Spleen (tissue), 13 donors: ENCODE data around the gene PURB. TPM values are rescaled to one million over a fixed set of nuclear protein-coding genes. Genes with fewer than 3 reads are reported as not detected.
"Not testable (repeated sequence)": the region's sequence is repeated elsewhere in the genome, so short reads cannot be mapped to it uniquely, and the experiment has no call there.

Source experiments
- DNase-seq: peaks from one replicate; pipeline ENCODE4 v3.0.0-alpha.2; 2020
- H3K27ac ChIP-seq, 8 donors: fragments of 200-600 bp; sonication (generic) in 7 of 8; 1 replicate in 4 of 8; 2 replicates in 4 of 8; pipeline versions ENCODE4 v1.5.0 to v1.8.0; 2016 to 2021; ENCODE audit warnings: inconsistent platforms in 4 of 8, mild to moderate bottlenecking in 4 of 8, moderate library complexity in 1 of 8
- H3K27me3 ChIP-seq, 7 donors: fragments of 200-600 bp; sonication (generic) in 6 of 7; replicated peaks in 1 of 7; 1 replicate in 4 of 7; 2 replicates in 3 of 7; pipeline versions ENCODE4 v1.5.0 to v1.8.0; 2016 to 2021; ENCODE audit warnings: inconsistent platforms in 3 of 7, mild to moderate bottlenecking in 1 of 7
- H3K36me3 ChIP-seq, 6 donors: fragments of 200-600 bp; sonication (generic) in 5 of 6; 1 replicate in 4 of 6; 2 replicates in 2 of 6; pipeline versions ENCODE4 v1.5.0 to v1.8.0; 2016 to 2021; ENCODE audit warnings: inconsistent platforms in 2 of 6
- H3K4me1 ChIP-seq, 6 donors: fragments of 200-600 bp; sonication (generic) in 5 of 6; 1 replicate in 3 of 6; 2 replicates in 3 of 6; pipeline versions ENCODE4 v1.5.0 to v1.8.0; 2016 to 2021; ENCODE audit warnings: inconsistent platforms in 3 of 6
- H3K4me3 ChIP-seq, 8 donors: fragments of 200-600 bp; sonication (generic) in 7 of 8; 1 replicate in 4 of 8; 2 replicates in 4 of 8; pipeline versions ENCODE4 v1.5.0 to v1.8.0; 2016 to 2021; ENCODE audit warnings: inconsistent platforms in 4 of 8, mild to moderate bottlenecking in 4 of 8, moderate library complexity in 2 of 8
- H3K9me3 ChIP-seq, 8 donors: fragments of 200-600 bp; sonication (generic) in 7 of 8; 1 replicate in 4 of 8; 2 replicates in 4 of 8; pipeline versions ENCODE4 v1.5.0 to v1.8.0; 2016 to 2021; ENCODE audit warnings: inconsistent platforms in 4 of 8
- POLR2A ChIP-seq, 3 donors: fragments of 450-650 bp; IDR thresholded peaks; one replicate each; pipeline ENCODE4 v1.5.1; 2017; ENCODE audit warnings: antibody characterized with exemption in 3 of 3, mild to moderate bottlenecking in 1 of 3
- POLR2AphosphoS5 ChIP-seq, 3 donors: sonication (generic); formaldehyde crosslinking; IDR thresholded peaks; one replicate each; pipeline ENCODE4 v1.5.1; 2017; ENCODE audit warnings: antibody characterized with exemption in 3 of 3
- WGBS, 5 donors: extraction: QIAGEN DNeasy Blood & Tissue Kit in 3 of 5; methylation state at CpG; one replicate each; pipeline versions ENCODE4 v1.1.5 to v1.1.7; 2013 to 2018; 5-methylcytosine and 5-hydroxymethylcytosine counted together
- intact Hi-C: fragments of 100-400 bp; cut with DNase I; formaldehyde crosslinking; loops from one replicate; pipeline ENCODE4 v1.15.0; 2023; ENCODE audit warnings: low total_unique reads
- long read RNA-seq, 2 donors: transcript quantifications; one replicate each; lab custom pipeline, GENCODE V29; 2026
- polyA plus RNA-seq, 3 donors: library from polyadenylated mRNA; stranded (reverse); fragments of 200-250 nt; gene quantifications; one replicate each; pipeline ENCODE4 v1.2.1, GENCODE V29; 2013
- total RNA-seq, 7 donors: library from RNA; depleted of rRNA in 3 of 7; stranded (reverse); fragments of >200 nt in 3 of 7; fragmentation: NEBNext Ultra II Directional in 4 of 7; extraction: Animal tissue kit (Norgen Biotek cat#: 25700) in 4 of 7; gene quantifications; one replicate each; pipeline versions ENCODE4 v1.1.0 to v1.2.1, GENCODE V29; 2016 to 2021
- TF ChIP-seq, protein P1 (sequence below), 11 experiments: fragments of 200-600 bp in 7 of 11; fragments of 450-650 bp in 4 of 11; sonication (generic) in 4 of 11; IDR thresholded peaks in 8 of 11; conservative IDR thresholded peaks in 3 of 11; 1 replicate in 7 of 11; 2 replicates in 4 of 11; pipeline versions ENCODE4 v1.4.0 to v1.8.0; 2016 to 2021; ENCODE audit warnings: antibody characterized with exemption in 11 of 11, inconsistent platforms in 4 of 11, mild to moderate bottlenecking in 1 of 11
- donor health status: healthy with polysubstance abuse.
- donor health status: DM: no; HTN: no; CAD: no; lungs with moderate emphysema.
- donor health status: DM: no; HTN: no; CAD: no.
- donor health status: Bipolar disorder and iron deficiency.
- donor health status: healthy.
- donor health status: DM: no; HTN: no; CAD: no.
- donor health status: DM: yes; HTN: yes; CAD: no.

Gene PURB
- total RNA-seq (10 to 100 TPM; 18.7 to 25.4 (median 22.8) TPM), polyA plus RNA-seq (1 to 10 TPM; 6.0 to 7.4 (median 6.1) TPM)
- long read RNA-seq, donor 1, full-length matches to known transcripts, result 33 of 33 reads
- long read RNA-seq, donor 1, partial matches to known transcripts, result 0 of 33 reads
- long read RNA-seq, donor 1, other reads (novel, unspliced or antisense), result 0 of 33 reads
- long read RNA-seq, donor 2, full-length matches to known transcripts, result 25 of 25 reads
- long read RNA-seq, donor 2, partial matches to known transcripts, result 0 of 25 reads
- long read RNA-seq, donor 2, other reads (novel, unspliced or antisense), result 0 of 25 reads

DNA sequence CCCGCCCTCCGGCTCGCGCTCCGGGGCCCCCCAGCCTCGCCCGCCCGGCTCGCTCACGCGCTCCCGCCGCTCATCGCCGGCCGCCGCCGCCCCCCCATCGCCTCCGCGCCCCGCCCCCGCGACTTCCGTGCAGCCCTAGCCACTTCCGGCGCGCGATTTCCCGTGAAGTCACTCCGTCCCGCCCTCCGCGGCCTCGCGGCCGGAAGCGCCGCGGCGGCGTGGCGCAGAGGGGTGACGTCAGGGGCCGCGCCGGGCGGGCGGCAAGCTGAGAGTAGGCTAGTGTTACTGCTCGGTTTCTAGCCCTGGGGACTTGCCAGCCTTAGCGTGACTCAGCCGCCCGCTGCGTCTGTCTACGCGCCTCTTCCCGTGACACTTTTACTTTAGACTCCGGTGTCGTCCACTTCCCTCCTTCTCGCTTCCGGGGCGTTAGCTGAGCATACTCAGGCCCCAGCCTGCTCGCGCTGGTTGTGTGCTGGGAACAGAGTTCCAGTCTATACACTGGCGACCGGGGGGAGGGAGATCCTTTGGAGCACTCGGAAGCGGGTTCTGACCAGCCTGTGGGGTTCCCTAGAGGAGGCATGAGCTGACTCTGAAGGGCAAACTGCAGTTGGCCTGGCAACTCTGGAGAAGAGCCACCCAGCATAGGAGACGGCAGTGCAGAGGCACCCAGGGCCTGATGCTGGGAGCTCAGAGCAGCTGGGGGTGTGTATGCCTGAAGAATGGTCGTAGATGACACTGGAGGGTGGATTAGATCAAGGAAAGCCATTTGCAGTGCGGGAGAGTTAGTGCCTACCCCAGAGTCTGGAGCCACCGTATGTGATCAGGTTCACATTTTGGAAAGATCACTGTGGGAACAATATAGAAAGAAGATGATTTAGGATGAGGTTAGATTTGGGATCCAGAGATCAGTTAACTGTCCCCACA is at the start of gene PURB:
Gene PURB, minus strand, starts transcription at position 137 of the 924 bp plus-strand sequence. CDS start 182 bp downstream, outside the sequence.
- Histone ChIP-seq H3K4me1 (peaks cover 33 to 64% (median 53%) of the 10 kb centered on the region in 6 donors), H3K27me3 (no peaks in the 10 kb centered on the region), H3K36me3 (peaks cover 0 to 18% (median 0%) of the 10 kb centered on the region in 6 donors), H3K27ac (peak within 1 kb of the TSS; percentile 98 to 100 (median 99)), H3K9me3 (peaks cover 0 to 17% (median 4%) of the 10 kb centered on the region in 8 donors), H3K4me3 (peak within 1 kb of the TSS; percentile 72 to 92 (median 80))
- 1 to 6% (median 2%) methylated on average over 12 to 72 of the region's 72 CpGs for WGBS, 5 donors
- peak; percentile 98 for DNase-seq
- peak; percentile 98 to 99 (median 99) for TF ChIP-seq POLR2AphosphoS5 (IDR thresholded peaks at IDR 0.05)
- TF ChIP-seq, protein P1, sequence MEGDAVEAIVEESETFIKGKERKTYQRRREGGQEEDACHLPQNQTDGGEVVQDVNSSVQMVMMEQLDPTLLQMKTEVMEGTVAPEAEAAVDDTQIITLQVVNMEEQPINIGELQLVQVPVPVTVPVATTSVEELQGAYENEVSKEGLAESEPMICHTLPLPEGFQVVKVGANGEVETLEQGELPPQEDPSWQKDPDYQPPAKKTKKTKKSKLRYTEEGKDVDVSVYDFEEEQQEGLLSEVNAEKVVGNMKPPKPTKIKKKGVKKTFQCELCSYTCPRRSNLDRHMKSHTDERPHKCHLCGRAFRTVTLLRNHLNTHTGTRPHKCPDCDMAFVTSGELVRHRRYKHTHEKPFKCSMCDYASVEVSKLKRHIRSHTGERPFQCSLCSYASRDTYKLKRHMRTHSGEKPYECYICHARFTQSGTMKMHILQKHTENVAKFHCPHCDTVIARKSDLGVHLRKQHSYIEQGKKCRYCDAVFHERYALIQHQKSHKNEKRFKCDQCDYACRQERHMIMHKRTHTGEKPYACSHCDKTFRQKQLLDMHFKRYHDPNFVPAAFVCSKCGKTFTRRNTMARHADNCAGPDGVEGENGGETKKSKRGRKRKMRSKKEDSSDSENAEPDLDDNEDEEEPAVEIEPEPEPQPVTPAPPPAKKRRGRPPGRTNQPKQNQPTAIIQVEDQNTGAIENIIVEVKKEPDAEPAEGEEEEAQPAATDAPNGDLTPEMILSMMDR (IDR thresholded peaks at IDR 0.05 in 8 of 11, conservative IDR thresholded peaks at IDR 0.05 in 3 of 11), result no peak
- TF ChIP-seq POLR2A (IDR thresholded peaks at IDR 0.05), result peak; percentile 81 to 92 (median 84)
- intact Hi-C loops, result no loop called here

DNA sequence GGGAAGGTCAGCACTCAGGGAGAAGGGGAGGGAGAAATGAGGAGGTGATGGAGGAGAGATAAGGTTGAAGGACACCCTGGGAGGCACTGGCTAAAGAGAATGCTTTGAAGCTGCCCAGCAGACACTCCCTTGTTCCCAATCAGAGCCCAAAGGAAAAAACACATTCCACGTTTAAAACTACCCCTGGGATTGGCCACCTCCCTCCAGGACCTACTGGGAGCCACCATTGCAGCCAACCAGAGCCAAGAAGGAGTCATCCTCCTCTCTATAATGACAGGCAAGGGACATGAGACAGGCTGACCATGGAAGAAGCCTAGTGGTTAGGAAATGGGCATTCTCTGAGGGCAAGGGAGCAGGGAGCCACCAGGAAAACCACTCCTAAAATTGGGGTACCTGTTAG is 49.7 kb upstream of the PURB start:
- intact Hi-C loops, result no loop called here

DNA sequence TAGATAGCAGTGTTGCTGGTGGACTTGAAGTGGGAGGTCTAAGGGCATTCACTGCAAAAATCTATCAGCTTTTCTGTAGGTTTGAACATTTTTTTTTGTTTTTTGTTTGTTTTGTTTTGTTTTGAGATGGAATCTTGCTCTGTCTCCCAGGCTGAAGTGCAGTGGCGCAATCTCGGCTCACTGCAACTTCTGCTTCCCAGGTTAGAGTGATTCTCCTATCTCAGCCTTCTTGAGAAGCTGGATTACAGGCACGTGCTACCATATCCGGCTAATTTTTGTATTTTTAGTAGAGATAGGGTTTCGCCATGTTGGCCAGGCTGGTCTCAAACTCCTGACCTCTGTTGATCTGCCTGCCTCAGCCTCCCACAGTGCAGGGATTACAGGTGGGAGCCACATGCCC is 49.2 kb upstream of the PURB start:
- H3K27me3 ChIP-seq, H3K27ac ChIP-seq, H3K4me1 ChIP-seq, intact Hi-C loops, DNase-seq, H3K4me3 ChIP-seq, H3K9me3 ChIP-seq, H3K36me3 ChIP-seq: not testable (repeated sequence)
- WGBS, 5 donors, result 65 to 94% (median 87%) methylated on average over 5 of the region's 5 CpGs

More for the DNA sequence above, 49.7 kb upstream of the PURB start:
- DNase-seq, result no peak
- Histone ChIP-seq H3K36me3 (no peaks in the 10 kb centered on the region), H3K27me3 (peaks cover 0 to 7% (median 0%) of the 10 kb centered on the region in 7 donors), H3K9me3 (peaks cover 0 to 2% (median 0%) of the 10 kb centered on the region in 8 donors), H3K27ac (no peak overlapping the region), H3K4me3 (no peak overlapping the region), H3K4me1 (no peaks in the 10 kb centered on the region)
- WGBS, 5 donors, result 27 to 44% (median 36%) methylated on average over 1 of the region's 1 CpG
- TF ChIP-seq POLR2A (IDR thresholded peaks at IDR 0.05) (no peak), POLR2AphosphoS5 (IDR thresholded peaks at IDR 0.05) (no peak)
- TF ChIP-seq, protein P1 (IDR thresholded peaks at IDR 0.05 in 8 of 11, conservative IDR thresholded peaks at IDR 0.05 in 3 of 11), result no peak

DNA sequence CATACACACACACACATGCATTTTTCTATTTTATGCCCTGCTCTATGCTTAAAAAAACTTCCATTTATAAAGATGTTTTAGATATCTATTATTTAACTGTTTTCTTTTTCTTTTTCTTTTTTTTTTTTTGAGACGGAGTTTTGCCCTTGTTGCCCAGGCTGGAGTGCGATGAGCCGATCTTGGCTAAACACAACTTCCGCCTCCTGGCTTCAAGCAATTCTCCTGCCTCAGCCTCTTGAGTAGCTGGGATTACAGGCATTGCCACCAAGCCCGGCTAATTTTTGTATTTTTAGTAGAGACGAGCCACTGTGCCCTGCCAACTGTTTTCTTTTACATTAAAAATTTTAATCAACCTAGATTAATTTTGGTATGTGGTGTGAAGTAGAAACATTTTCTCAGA is 45.6 kb upstream of the PURB start:
- H3K27me3 ChIP-seq, result peaks cover 0 to 14% (median 0%) of the 10 kb centered on the region in 7 donors
- WGBS, 5 donors, result 92 to 95% (median 93%) methylated on average over 6 of the region's 6 CpGs
- H3K9me3 ChIP-seq, result peaks cover 0 to 5% (median 0%) of the 10 kb centered on the region in 8 donors
- no peak overlapping the region for H3K4me3 ChIP-seq
- H3K36me3 ChIP-seq, result no peaks in the 10 kb centered on the region
- no peak for DNase-seq
- TF ChIP-seq, protein P1 (IDR thresholded peaks at IDR 0.05 in 8 of 11, conservative IDR thresholded peaks at IDR 0.05 in 3 of 11), result no peak
- TF ChIP-seq POLR2AphosphoS5 (IDR thresholded peaks at IDR 0.05) (no peak), POLR2A (IDR thresholded peaks at IDR 0.05) (no peak)
- H3K27ac ChIP-seq, result no peak overlapping the region
- intact Hi-C loops, result no loop called here
- no peaks in the 10 kb centered on the region for H3K4me1 ChIP-seq
